Measurements from ENCODE around the gene RFTN1. TPM values are rescaled to one million over a fixed set of nuclear protein-coding genes. Genes with fewer than 3 reads are reported as not detected.

Gene RFTN1
- total RNA-seq, 1 donor from 2014 or later, result 34.7 TPM

DNA sequence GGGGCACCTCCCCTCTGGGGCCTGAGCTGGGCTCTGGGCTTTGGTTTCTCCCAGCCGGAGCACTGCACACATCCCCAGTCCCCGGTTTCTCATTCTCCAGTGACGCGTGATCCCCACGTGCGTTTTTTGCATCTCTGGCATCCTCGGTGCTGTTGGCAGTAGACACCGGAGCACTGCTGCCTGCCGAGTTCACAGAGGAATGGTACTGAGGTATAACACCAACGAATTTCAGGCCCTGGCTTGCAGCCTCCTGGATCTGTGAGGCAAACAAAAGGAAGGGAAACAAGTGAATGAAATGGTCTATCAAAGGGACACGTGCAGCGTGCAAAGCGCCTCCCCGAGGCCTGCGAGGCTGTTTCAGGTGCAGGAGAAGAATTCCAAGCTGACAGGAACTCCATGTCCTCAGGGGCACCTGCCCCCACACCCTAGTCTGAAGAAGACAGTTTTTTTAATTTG is 135.6 kb downstream of the RFTN1 start:
- no peak for DNase-seq (ENCODE audit: low read depth)
- TF ChIP-seq, protein P1, sequence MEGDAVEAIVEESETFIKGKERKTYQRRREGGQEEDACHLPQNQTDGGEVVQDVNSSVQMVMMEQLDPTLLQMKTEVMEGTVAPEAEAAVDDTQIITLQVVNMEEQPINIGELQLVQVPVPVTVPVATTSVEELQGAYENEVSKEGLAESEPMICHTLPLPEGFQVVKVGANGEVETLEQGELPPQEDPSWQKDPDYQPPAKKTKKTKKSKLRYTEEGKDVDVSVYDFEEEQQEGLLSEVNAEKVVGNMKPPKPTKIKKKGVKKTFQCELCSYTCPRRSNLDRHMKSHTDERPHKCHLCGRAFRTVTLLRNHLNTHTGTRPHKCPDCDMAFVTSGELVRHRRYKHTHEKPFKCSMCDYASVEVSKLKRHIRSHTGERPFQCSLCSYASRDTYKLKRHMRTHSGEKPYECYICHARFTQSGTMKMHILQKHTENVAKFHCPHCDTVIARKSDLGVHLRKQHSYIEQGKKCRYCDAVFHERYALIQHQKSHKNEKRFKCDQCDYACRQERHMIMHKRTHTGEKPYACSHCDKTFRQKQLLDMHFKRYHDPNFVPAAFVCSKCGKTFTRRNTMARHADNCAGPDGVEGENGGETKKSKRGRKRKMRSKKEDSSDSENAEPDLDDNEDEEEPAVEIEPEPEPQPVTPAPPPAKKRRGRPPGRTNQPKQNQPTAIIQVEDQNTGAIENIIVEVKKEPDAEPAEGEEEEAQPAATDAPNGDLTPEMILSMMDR (conservative IDR thresholded peaks at IDR 0.05; ENCODE audit: low read depth, low read length), result no peak
- no peak overlapping the region for H3K4me3 ChIP-seq (ENCODE audit: low read depth, low read length)

DNA sequence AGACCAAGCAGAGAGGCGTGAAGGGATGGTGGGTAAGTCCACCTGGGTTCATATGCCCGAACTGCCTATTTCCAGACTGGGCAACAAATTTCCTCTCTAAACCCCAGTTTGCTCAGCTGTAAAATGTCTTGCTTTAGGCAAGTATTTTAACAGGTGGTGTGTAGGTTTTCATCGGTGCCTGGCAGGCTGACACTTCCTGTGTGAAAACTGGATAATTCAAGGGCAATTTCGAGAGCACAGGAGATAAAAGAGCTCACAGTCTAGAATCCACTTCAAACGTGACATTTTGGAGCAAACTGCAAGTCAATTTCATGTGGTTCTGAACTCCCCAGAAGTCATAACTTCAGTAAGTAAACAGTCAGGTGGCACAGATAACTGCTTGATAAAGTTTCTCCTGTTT is 136.3 kb downstream of the RFTN1 start:
- TF ChIP-seq, protein P1 (conservative IDR thresholded peaks at IDR 0.05; ENCODE audit: low read depth, low read length), result no peak
- H3K4me3 ChIP-seq (ENCODE audit: low read depth, low read length), result no peak overlapping the region
- DNase-seq (ENCODE audit: low read depth), result no peak

DNA sequence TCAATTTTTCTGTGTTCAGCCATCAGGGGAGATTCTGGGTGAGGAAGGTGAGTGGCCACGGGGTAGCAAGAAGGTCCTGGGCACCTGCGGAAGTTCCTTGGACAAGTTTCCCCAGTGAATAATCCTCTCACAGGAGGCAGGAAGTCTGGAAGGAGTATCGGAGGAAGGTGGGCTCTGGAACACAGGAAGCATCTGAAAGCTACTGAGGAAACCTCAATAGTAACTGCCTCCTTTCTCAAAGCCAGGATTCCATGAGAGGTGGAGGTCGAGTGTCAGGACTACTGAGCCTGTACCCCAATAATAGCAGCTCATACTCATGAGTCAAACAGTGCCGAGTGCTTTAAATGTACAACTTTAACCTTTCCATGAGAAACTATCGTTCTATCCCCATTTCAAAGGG is 137.6 kb downstream of the RFTN1 start:
- TF ChIP-seq, protein P1 (conservative IDR thresholded peaks at IDR 0.05; ENCODE audit: low read depth, low read length), result no peak
- no peak for DNase-seq (ENCODE audit: low read depth)
- no peak overlapping the region for H3K4me3 ChIP-seq (ENCODE audit: low read depth, low read length)

DNA sequence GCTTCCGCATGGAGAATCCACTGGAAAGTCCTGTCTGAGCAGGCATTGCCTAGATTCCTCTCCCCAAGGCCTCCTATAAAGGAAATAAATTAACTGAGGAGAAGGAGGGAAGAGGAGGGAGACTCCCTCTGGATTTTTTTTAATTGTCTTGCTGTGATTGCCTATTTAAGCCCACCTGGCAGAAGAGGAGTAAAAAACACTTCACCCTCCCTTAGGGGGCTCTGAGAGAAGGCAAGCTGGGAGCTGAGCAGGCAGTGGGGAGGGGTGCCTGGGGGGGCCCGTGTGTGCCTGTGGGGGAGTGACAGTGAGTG is 138.6 kb downstream of the RFTN1 start:
- TF ChIP-seq, protein P1 (conservative IDR thresholded peaks at IDR 0.05; ENCODE audit: low read depth, low read length), result no peak
- H3K4me3 ChIP-seq (ENCODE audit: low read depth, low read length), result no peak overlapping the region

DNA sequence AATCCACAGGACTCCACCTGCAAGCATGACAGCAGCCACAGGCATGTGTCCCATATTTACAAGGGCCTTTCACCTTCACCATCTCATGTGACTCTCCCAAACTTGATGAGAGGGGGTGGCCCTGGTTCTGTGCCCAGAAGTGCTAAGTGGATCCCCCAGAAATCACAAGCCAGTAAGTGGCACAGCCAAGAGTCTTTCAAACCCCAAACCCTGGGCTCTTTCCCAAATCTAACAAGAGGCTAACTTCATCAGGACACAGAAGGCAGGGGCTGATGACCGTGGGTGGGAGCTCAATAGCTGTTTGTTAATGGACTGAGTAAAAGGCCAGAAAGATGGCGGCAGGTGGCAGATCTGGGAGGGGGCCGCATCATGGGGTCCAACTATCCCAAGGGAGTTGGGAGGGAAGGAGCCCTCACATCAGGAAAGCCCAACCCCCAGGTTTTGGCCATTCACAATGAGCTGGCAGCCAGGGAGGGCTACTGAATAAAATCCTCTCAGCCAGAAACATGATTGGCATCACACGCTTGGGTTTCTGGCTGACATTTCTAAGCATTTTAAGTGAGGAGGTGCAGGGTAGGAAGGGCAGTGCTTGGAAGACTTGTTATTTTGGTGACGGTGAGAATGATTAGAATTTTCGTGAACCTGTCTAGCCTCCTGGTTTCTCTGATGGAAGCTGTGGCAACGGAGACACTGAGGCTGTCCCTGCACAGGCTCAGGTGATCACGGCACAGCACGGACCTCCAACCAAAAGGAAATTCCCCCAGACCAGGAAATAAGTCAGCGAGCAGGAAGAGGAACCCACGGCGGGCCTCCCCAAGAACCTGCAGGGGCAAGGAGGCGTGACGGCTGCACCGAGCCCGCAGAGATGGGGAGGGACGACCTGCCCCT is 139.2 kb downstream of the RFTN1 start:
- TF ChIP-seq, protein P1 (conservative IDR thresholded peaks at IDR 0.05; ENCODE audit: low read depth, low read length), result no peak
- DNase-seq (ENCODE audit: low read depth), result no peak
- H3K4me3 ChIP-seq (ENCODE audit: low read depth, low read length), result no peak overlapping the region

More for the DNA sequence above, 138.6 kb downstream of the RFTN1 start:
- no peak for DNase-seq (ENCODE audit: low read depth)

DNA sequence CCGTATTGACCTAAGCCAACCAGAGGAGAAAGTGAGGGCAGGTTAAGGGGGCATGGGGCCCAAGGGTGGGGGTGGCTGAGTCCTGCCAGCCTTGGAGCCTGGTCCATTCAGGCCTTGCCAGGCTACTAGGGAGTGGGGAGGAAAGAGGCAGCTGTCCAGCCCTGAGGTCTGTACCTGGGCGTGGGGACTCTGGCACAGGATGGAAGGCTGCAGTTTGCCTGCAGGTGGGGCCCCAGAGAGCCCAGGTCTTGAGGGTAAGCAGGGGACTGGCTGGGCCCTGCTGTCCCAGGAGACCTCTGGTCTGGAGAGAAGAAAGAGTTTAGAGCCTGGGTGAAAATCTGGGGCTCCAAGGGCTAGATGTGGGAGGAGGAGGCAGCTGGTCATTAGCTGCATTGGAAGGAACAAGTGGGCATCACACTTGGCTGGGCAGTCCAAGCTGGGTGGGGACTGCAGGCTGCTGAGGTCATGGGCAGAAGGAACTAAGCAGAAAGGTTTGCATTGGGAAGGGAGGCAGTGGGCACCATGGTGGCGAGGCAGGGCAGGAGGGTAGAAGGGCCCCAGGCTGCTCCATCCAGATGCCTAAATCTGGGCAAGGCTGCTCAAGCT is 140.1 kb downstream of the RFTN1 start:
- no peak for DNase-seq (ENCODE audit: low read depth)
- H3K4me3 ChIP-seq (ENCODE audit: low read depth, low read length), result no peak overlapping the region
- TF ChIP-seq, protein P1 (conservative IDR thresholded peaks at IDR 0.05; ENCODE audit: low read depth, low read length), result no peak

Measured in epithelial cell of proximal tubule (primary cell).